GM13977 (cell line): ENCODE data around the gene RNF7.

ENCODE experiments used
- DNase-seq: peaks from one replicate; pipeline ENCODE4 v3.0.0; 2012; ENCODE audit warnings: low spot score
- CTCF ChIP-seq: IDR thresholded peaks from 2 replicates; pipeline ENCODE4 v1.5.1; 2012; ENCODE audit warnings: mild to moderate bottlenecking, control low read depth; ENCODE audit not compliant: insufficient read depth; ENCODE audit errors: extremely low read depth, missing control alignments
- in situ Hi-C: fragments of 300-500 bp; cut with MboI; formaldehyde crosslinking; loops from one replicate; pipeline ENCODE4 v1.12.0; 2022; ENCODE audit warnings: low sequenced_read_pairs, low pct_unique_long_range_greater_than_20kb, mixed read lengths, inconsistent platforms; ENCODE audit not compliant: unreplicated experiment

The RNF7 gene

GRCh38 chr3:141776885-141777284 lies 38.8 kb downstream of the RNF7 start:
- in situ Hi-C loops = no loop called here
- DNase-seq = no peak
- no peak for TF ChIP-seq CTCF

DNA sequence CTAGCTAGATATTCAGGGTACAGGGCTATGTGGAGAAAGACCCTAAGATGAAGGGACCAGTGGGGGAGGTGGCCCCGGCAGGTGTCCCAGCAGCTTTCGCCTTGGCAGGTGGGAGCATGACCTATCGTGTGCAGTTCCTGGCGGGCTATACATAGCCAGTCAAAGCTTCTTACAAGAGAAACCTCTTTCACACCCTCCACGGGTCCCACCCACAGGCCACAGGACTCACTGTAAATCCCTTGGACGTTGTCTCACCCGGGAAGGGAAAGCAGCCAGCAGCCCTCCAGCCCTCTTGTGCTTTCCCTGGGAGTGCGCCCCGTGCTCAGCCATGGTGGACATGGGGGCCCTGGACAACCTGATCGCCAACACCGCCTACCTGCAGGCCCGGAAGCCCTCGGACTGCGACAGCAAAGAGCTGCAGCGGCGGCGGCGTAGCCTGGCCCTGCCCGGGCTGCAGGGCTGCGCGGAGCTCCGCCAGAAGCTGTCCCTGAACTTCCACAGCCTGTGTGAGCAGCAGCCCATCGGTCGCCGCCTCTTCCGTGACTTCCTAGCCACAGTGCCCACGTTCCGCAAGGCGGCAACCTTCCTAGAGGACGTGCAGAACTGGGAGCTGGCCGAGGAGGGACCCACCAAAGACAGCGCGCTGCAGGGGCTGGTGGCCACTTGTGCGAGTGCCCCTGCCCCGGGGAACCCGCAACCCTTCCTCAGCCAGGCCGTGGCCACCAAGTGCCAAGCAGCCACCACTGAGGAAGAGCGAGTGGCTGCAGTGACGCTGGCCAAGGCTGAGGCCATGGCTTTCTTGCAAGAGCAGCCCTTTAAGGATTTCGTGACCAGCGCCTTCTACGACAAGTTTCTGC lies 40.1 kb downstream of the RNF7 start:
- TF ChIP-seq CTCF = no peak
- in situ Hi-C loops = no loop called here
- no peak for DNase-seq

DNA sequence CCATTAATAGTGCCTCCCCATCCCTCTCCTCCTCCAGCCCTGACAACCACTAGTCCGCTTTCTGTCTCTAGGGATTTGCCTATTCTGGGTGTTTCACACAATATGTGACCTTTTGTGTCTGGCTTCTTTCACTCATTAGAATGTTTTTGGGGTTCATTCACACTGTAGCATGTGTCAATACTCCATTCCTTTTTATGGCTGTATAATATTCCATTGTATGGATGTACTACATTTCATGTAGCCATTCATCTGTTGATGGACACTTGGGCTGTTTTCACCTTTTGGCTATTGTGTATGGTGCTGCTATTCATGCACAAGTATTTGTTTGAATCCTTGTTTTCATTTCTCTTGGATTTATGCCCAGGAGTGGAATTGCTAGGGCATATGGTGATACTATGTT lies 41.6 kb downstream of the RNF7 start:
- TF ChIP-seq CTCF = no peak
- no peak for DNase-seq
- in situ Hi-C loops = no loop called here

- no peak for TF ChIP-seq CTCF
- no peak for DNase-seq
- in situ Hi-C loops = no loop called here
Measured at GRCh38 chr3:141782386-141782932, 44.4 kb downstream of the RNF7 start.

- no peak for TF ChIP-seq CTCF
- in situ Hi-C loops = no loop called here
- no peak for DNase-seq
Measured at GRCh38 chr3:141783632-141784031, 45.5 kb downstream of the RNF7 start.

DNA sequence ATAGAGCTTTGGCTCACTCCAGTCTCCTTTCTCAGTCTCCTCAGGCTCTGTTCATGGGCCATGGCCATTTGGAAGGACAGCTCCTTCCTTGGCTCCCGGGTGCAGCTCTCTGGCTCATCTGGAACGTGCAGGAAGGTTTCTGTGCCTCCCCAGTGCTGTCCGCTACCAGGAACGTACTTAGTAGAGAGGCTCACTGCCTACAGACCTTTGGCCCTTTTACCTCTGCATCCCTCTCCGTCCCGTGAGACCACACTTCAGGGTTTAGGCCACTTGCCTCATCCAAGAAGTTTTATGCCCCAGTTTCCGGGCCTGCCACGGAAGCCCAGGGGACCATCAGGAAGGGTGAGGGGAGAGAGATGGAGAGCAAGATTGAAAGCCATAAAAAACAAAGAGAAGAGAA lies 46.0 kb downstream of the RNF7 start:
- DNase-seq = no peak
- in situ Hi-C loops = no loop called here
- no peak for TF ChIP-seq CTCF
